ENCODE results near the gene USP48. TPM values are rescaled to one million over a fixed set of nuclear protein-coding genes. Genes with fewer than 3 reads are reported as not detected.

The USP48 gene
- total RNA-seq, 4 donors from 2014 or later: 11.5 to 24.4 (median 14.5) TPM

DNA sequence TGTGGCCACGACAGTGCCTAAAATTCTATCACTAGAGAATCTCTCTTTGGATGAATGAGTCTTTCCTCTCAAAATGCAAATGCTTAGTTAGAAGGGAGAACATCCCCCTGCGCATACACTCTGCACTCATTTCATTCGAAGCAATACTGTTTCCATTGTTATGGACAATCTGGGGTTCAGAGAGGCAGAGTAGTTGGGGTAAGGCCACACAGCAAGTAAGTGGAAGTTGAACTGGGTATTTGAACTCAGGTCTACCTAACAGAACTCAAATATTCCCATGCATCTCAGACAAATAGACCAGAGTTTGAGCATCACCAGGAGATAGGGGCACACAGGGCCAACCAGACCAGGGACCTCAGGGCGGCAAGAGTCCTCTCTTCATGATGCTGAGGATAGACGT, 139.3 kb downstream of the USP48 start:
- in situ Hi-C loops (cut with MboI; ENCODE audit: low sequenced_read_pairs in 4 of 4): no loop called here
- DNase-seq: no peak
- Histone ChIP-seq H3K27ac (no peak overlapping the region), H3K36me3 (no peaks in the 10 kb centered on the region), H3K4me3 (no peak overlapping the region), H3K27me3 (peaks cover 1 to 11% (median 5%) of the 10 kb centered on the region in 3 donors), H3K9me3 (no peaks in the 10 kb centered on the region), H3K4me1 (peaks cover 0 to 4% of the 10 kb centered on the region in 2 donors)
- ATAC-seq: no peak
- intact Hi-C loops (cut with DNase I; ENCODE audit: low total_unique reads): no loop called here
- no peak for TF ChIP-seq POLR2A (IDR thresholded peaks at IDR 0.05)
- TF ChIP-seq, protein P1, sequence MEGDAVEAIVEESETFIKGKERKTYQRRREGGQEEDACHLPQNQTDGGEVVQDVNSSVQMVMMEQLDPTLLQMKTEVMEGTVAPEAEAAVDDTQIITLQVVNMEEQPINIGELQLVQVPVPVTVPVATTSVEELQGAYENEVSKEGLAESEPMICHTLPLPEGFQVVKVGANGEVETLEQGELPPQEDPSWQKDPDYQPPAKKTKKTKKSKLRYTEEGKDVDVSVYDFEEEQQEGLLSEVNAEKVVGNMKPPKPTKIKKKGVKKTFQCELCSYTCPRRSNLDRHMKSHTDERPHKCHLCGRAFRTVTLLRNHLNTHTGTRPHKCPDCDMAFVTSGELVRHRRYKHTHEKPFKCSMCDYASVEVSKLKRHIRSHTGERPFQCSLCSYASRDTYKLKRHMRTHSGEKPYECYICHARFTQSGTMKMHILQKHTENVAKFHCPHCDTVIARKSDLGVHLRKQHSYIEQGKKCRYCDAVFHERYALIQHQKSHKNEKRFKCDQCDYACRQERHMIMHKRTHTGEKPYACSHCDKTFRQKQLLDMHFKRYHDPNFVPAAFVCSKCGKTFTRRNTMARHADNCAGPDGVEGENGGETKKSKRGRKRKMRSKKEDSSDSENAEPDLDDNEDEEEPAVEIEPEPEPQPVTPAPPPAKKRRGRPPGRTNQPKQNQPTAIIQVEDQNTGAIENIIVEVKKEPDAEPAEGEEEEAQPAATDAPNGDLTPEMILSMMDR (IDR thresholded peaks at IDR 0.05 in 4 of 5, conservative IDR thresholded peaks at IDR 0.05 in 1 of 5): no peak

DNA sequence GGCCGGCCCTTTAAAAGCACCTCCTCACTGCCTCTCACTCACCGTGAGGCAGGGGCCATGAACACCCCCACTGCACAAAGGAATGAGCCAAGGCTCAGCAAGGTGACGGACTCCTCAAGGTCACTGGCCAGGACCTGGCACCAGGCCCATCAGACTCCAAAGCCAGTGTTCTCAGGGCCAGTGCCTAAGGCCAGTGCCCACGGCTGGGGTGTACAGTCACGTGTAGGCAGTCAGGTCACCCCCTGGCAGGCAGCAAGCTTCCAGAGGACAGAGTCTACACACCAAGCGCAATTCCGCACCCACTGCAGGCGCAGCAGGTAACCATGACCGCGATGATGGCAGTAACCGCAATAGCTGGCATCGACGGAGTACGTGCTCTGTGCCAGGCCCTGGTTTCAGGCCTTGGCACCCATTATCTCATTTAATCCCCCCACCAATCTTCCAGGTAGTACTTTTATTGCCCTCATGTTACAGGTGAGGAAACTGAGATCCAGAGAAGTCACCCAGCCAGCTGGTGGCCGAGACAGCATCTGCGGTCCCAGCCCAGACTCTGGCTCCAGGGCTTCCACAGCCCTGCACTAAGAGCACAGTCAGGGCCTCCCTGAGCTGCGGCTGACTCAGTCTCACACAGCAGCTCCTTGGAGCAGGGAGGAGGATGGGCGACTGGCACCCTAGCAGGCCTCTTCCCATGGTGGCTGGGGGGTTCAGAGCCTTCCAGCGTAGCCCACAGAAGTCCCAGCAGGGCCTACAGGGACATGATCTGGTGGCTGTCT, 140.8 kb downstream of the USP48 start:
- peaks cover 0 to 4% of the 10 kb centered on the region in 2 donors for H3K4me1 ChIP-seq
- peaks cover 0 to 3% (median 0%) of the 10 kb centered on the region in 3 donors for H3K27me3 ChIP-seq
- no peak overlapping the region for H3K27ac ChIP-seq
- intact Hi-C loops (cut with DNase I; ENCODE audit: low total_unique reads) (no loop called here), in situ Hi-C loops (cut with MboI; ENCODE audit: low sequenced_read_pairs in 4 of 4) (no loop called here)
- no peak overlapping the region for H3K4me3 ChIP-seq
- ATAC-seq: no peak
- H3K36me3 ChIP-seq: no peaks in the 10 kb centered on the region
- no peak for DNase-seq
- no peaks in the 10 kb centered on the region for H3K9me3 ChIP-seq
- TF ChIP-seq, protein P1 (IDR thresholded peaks at IDR 0.05 in 4 of 5, conservative IDR thresholded peaks at IDR 0.05 in 1 of 5): no peak
- no peak for TF ChIP-seq POLR2A (IDR thresholded peaks at IDR 0.05)

DNA sequence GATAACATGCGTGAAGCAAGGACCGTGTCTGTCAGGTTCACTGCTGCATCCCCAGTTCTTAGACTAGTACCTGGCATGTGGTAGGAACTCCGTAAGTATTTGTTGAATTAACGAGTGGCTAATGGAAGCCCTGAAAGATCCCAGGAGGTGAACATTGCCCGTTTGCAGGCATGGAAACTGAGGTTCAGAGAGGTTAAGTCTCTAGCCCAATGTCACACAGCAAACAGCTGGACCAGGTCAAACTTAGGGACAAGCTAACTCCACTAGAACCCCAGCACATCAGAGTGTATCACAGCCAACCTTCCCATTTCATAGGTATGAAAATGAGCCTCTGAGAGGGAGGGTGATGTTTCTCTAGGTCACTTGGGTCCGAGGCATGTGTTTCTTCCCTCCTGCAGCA, 141.4 kb downstream of the USP48 start:
- no peak overlapping the region for H3K27ac ChIP-seq
- ATAC-seq (no peak), DNase-seq (no peak)
- no peak overlapping the region for H3K4me3 ChIP-seq
- no peaks in the 10 kb centered on the region for H3K9me3 ChIP-seq
- peaks cover 0 to 3% (median 0%) of the 10 kb centered on the region in 3 donors for H3K27me3 ChIP-seq
- TF ChIP-seq, protein P1 (IDR thresholded peaks at IDR 0.05 in 4 of 5, conservative IDR thresholded peaks at IDR 0.05 in 1 of 5): no peak
- TF ChIP-seq POLR2A (IDR thresholded peaks at IDR 0.05): no peak
- intact Hi-C loops (cut with DNase I; ENCODE audit: low total_unique reads): no loop called here
- no peaks in the 10 kb centered on the region for H3K36me3 ChIP-seq
- peaks cover 0 to 4% of the 10 kb centered on the region in 2 donors for H3K4me1 ChIP-seq
- in situ Hi-C loops (cut with MboI; ENCODE audit: low sequenced_read_pairs in 4 of 4): no loop called here

DNA sequence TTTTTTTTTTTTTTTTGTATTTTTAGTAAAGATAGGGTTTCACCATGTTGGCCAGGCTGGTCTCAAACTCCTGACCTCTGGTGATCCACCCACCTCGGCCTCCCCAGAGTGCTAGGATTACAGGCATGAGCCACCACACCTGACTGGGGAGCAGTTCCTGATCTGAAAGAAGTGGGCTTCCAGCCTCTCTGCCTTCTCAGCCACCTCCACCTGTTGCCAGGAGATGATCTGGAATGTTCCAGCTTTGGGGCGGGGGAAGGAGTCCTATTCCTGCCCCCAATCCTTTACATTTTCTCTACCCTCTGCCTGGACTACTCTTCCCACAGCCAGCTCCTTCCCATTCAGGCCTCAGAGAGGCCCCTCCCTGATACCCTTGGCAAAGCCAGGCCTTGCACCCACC, 141.9 kb downstream of the USP48 start:
- Histone ChIP-seq H3K36me3 (no peaks in the 10 kb centered on the region), H3K9me3 (no peaks in the 10 kb centered on the region), H3K27me3 (peaks cover 0 to 3% (median 0%) of the 10 kb centered on the region in 3 donors), H3K4me1 (peaks cover 0 to 4% of the 10 kb centered on the region in 2 donors), H3K4me3 (no peak overlapping the region), H3K27ac (no peak overlapping the region)
- TF ChIP-seq POLR2A (IDR thresholded peaks at IDR 0.05): no peak
- TF ChIP-seq, protein P1 (IDR thresholded peaks at IDR 0.05 in 4 of 5, conservative IDR thresholded peaks at IDR 0.05 in 1 of 5): no peak
- intact Hi-C loops (cut with DNase I; ENCODE audit: low total_unique reads): no loop called here
- in situ Hi-C loops (cut with MboI; ENCODE audit: low sequenced_read_pairs in 4 of 4): no loop called here
- DNase-seq (no peak), ATAC-seq (no peak)

Data from gastrocnemius medialis (tissue), 4 donors.